Activated T-helper 17 cell treated with anti-CD3 and anti-CD28 coated beads, Interleukin-2, amount 50 U/mL, for 72 hours (primary cell): Measurements from ENCODE around the gene CHST15. TPM values are rescaled to one million over a fixed set of nuclear protein-coding genes. Genes with fewer than 3 reads are reported as not detected.

Source experiments
- ATAC-seq: fragments of 150-1000 bp; cut with Tn5 transposase; replicated peaks from 2 replicates; pipeline ENCODE4 v1.10.0; 2021; ENCODE audit warnings: mild to moderate bottlenecking, moderate library complexity
- H3K27ac Mint-ChIP-seq: one replicate; pipeline ENCODE4 v1.8.0; 2022; ENCODE audit warnings: mixed read lengths
- H3K27me3 Mint-ChIP-seq: one replicate; pipeline ENCODE4 v1.8.0; 2022; ENCODE audit warnings: mixed read lengths
- H3K36me3 Mint-ChIP-seq: one replicate; pipeline ENCODE4 v1.8.0; 2022; ENCODE audit warnings: low read depth, mild to moderate bottlenecking, mixed read lengths
- H3K4me1 Mint-ChIP-seq: one replicate; pipeline ENCODE4 v1.8.0; 2022; ENCODE audit warnings: mixed read lengths
- H3K4me3 Mint-ChIP-seq: one replicate; pipeline ENCODE4 v1.8.0; 2022; ENCODE audit warnings: mild to moderate bottlenecking, mixed read lengths
- H3K9me3 Mint-ChIP-seq: one replicate; pipeline ENCODE4 v1.8.0; 2022; ENCODE audit warnings: mixed read lengths
- total RNA-seq, 2 donors: library from RNA; stranded (reverse); gene quantifications; one replicate each; pipeline ENCODE4 v1.2.3, GENCODE V29; 2022

CHST15 gene
- 10 to 100 TPM in 1 of 2 donors, under 1 TPM in 1; 0.56 to 10.9 TPM for total RNA-seq

GRCh38 chr10:124092860-124093773, at the start of gene CHST15:
CHST15 (minus strand) TSS chr10:124093598; CDS start chr10:124046212, 47,386 bp downstream.
- peak; percentile 52 for ATAC-seq
- Mint-ChIP-seq H3K27me3 (peaks cover 27% of the 10 kb centered on the region), H3K9me3 (no peaks in the 10 kb centered on the region), H3K36me3 (no peaks in the 10 kb centered on the region), H3K4me3 (peak within 1 kb of the TSS; percentile 53), H3K4me1 (no peaks in the 10 kb centered on the region), H3K27ac (no peak within 1 kb of the TSS)

GRCh38 chr10:124142960-124143359, 49.6 kb upstream of the CHST15 start:
- ATAC-seq = no peak
- H3K27ac Mint-ChIP-seq = no peak overlapping the region

GRCh38 chr10:124142006-124142739, 48.8 kb upstream of the CHST15 start:
- no peak overlapping the region for H3K4me3 Mint-ChIP-seq
- peaks cover 5% of the 10 kb centered on the region for H3K27me3 Mint-ChIP-seq
- ATAC-seq = no peak
- no peaks in the 10 kb centered on the region for H3K4me1 Mint-ChIP-seq
- no peak overlapping the region for H3K27ac Mint-ChIP-seq
- no peaks in the 10 kb centered on the region for H3K36me3 Mint-ChIP-seq
- H3K9me3 Mint-ChIP-seq = no peaks in the 10 kb centered on the region

More at GRCh38 chr10:124142960-124143359, 49.6 kb upstream of the CHST15 start:
- Mint-ChIP-seq H3K36me3 (no peaks in the 10 kb centered on the region), H3K27me3 (no peaks in the 10 kb centered on the region), H3K4me1 (no peaks in the 10 kb centered on the region), H3K4me3 (no peak overlapping the region), H3K9me3 (no peaks in the 10 kb centered on the region)

GRCh38 chr10:124138883-124139348, 45.5 kb upstream of the CHST15 start:
- Mint-ChIP-seq H3K27me3 (peaks cover 5% of the 10 kb centered on the region), H3K4me1 (no peaks in the 10 kb centered on the region), H3K27ac (no peak overlapping the region), H3K4me3 (no peak overlapping the region), H3K36me3 (no peaks in the 10 kb centered on the region), H3K9me3 (no peaks in the 10 kb centered on the region)
- no peak for ATAC-seq

GRCh38 chr10:124138195-124138882, 44.9 kb upstream of the CHST15 start:
- H3K4me3 Mint-ChIP-seq = no peak overlapping the region
- no peak for ATAC-seq
- no peaks in the 10 kb centered on the region for H3K36me3 Mint-ChIP-seq
- H3K4me1 Mint-ChIP-seq = no peaks in the 10 kb centered on the region
- no peak overlapping the region for H3K27ac Mint-ChIP-seq
- H3K27me3 Mint-ChIP-seq = peaks cover 5% of the 10 kb centered on the region
- no peaks in the 10 kb centered on the region for H3K9me3 Mint-ChIP-seq

GRCh38 chr10:124134251-124134893, 41.0 kb upstream of the CHST15 start:
- H3K9me3 Mint-ChIP-seq = no peaks in the 10 kb centered on the region
- ATAC-seq = no peak
- H3K4me3 Mint-ChIP-seq = no peak overlapping the region
- no peaks in the 10 kb centered on the region for H3K4me1 Mint-ChIP-seq
- H3K27ac Mint-ChIP-seq = no peak overlapping the region
- no peaks in the 10 kb centered on the region for H3K36me3 Mint-ChIP-seq
- H3K27me3 Mint-ChIP-seq = peaks cover 5% of the 10 kb centered on the region

GRCh38 chr10:124132876-124133275, 39.5 kb upstream of the CHST15 start:
- Mint-ChIP-seq H3K9me3 (no peaks in the 10 kb centered on the region), H3K27ac (no peak overlapping the region), H3K27me3 (peaks cover 5% of the 10 kb centered on the region), H3K36me3 (no peaks in the 10 kb centered on the region), H3K4me1 (no peaks in the 10 kb centered on the region), H3K4me3 (no peak overlapping the region)
- no peak for ATAC-seq

GRCh38 chr10:124132306-124132705, 38.9 kb upstream of the CHST15 start:
- ATAC-seq = no peak
- Mint-ChIP-seq H3K27me3 (peaks cover 1% of the 10 kb centered on the region), H3K4me3 (no peak overlapping the region), H3K27ac (no peak overlapping the region), H3K36me3 (no peaks in the 10 kb centered on the region), H3K4me1 (no peaks in the 10 kb centered on the region), H3K9me3 (no peaks in the 10 kb centered on the region)

- no peak for ATAC-seq
These were observed 37.8 kb upstream of the CHST15 start for GRCh38 chr10:124131172-124131571.

GRCh38 chr10:124130198-124130900, 37.0 kb upstream of the CHST15 start:
- H3K9me3 Mint-ChIP-seq = no peaks in the 10 kb centered on the region
- no peak for ATAC-seq
- no peaks in the 10 kb centered on the region for H3K36me3 Mint-ChIP-seq
- no peak overlapping the region for H3K4me3 Mint-ChIP-seq
- no peak overlapping the region for H3K27ac Mint-ChIP-seq
- H3K27me3 Mint-ChIP-seq = no peaks in the 10 kb centered on the region
- no peaks in the 10 kb centered on the region for H3K4me1 Mint-ChIP-seq

More at GRCh38 chr10:124131172-124131571, 37.8 kb upstream of the CHST15 start:
- Mint-ChIP-seq H3K4me3 (no peak overlapping the region), H3K9me3 (no peaks in the 10 kb centered on the region), H3K4me1 (no peaks in the 10 kb centered on the region), H3K36me3 (no peaks in the 10 kb centered on the region), H3K27ac (no peak overlapping the region), H3K27me3 (no peaks in the 10 kb centered on the region)

GRCh38 chr10:124129471-124129870, 36.1 kb upstream of the CHST15 start:
- ATAC-seq = no peak
- Mint-ChIP-seq H3K27me3 (no peaks in the 10 kb centered on the region), H3K4me3 (no peak overlapping the region), H3K4me1 (no peaks in the 10 kb centered on the region), H3K27ac (no peak overlapping the region), H3K36me3 (no peaks in the 10 kb centered on the region), H3K9me3 (no peaks in the 10 kb centered on the region)

GRCh38 chr10:124128811-124129145, 35.4 kb upstream of the CHST15 start:
- Mint-ChIP-seq H3K36me3 (no peaks in the 10 kb centered on the region), H3K27ac (no peak overlapping the region), H3K27me3 (no peaks in the 10 kb centered on the region), H3K9me3 (no peaks in the 10 kb centered on the region), H3K4me3 (no peak overlapping the region), H3K4me1 (no peaks in the 10 kb centered on the region)
- ATAC-seq = no peak

GRCh38 chr10:124127965-124128810, 34.8 kb upstream of the CHST15 start:
- Mint-ChIP-seq H3K27me3 (no peaks in the 10 kb centered on the region), H3K4me3 (no peak overlapping the region), H3K36me3 (no peaks in the 10 kb centered on the region), H3K9me3 (no peaks in the 10 kb centered on the region), H3K4me1 (no peaks in the 10 kb centered on the region), H3K27ac (no peak overlapping the region)
- no peak for ATAC-seq
